ACC112 (cell line): ENCODE measurements around the gene ALDH7A1.
A peak's percentile ranks its signal among the peaks of the same experiment; 100 is the strongest.
"Not testable (repeated sequence)": the region's sequence is repeated elsewhere in the genome, so short reads cannot be mapped to it uniquely, and the experiment has no call there.

Source experiments
- H2AFZ ChIP-seq: fragments of 200-600 bp; sonication (generic); one replicate; pipeline ENCODE4 v1.6.0; 2017; ENCODE audit warnings: antibody characterized with exemption, low read length; ENCODE audit not compliant: unreplicated experiment
- H3K27ac ChIP-seq: fragments of 200-600 bp; sonication (generic); 2 replicates; pipeline ENCODE4 v1.5.1; 2014; ENCODE audit warnings: low read depth, mild to moderate bottlenecking, antibody characterized with exemption, low read length, moderate library complexity
- H3K27me3 ChIP-seq: fragments of 200-600 bp; sonication (generic); 2 replicates; pipeline ENCODE4 v1.6.1; 2014; ENCODE audit warnings: mild to moderate bottlenecking, antibody characterized with exemption, low read length, moderate library complexity, mixed read lengths; ENCODE audit not compliant: insufficient read depth
- H3K36me3 ChIP-seq: fragments of 200-600 bp; sonication (generic); 2 replicates; pipeline ENCODE4 v1.6.1; 2016; ENCODE audit warnings: mild to moderate bottlenecking, antibody characterized with exemption, low read length, moderate library complexity, mixed read lengths; ENCODE audit not compliant: insufficient read depth
- H3K4me1 ChIP-seq: fragments of 200-600 bp; sonication (generic); one replicate; pipeline ENCODE4 v1.6.1; 2016; ENCODE audit warnings: low read length, mixed read lengths; ENCODE audit not compliant: insufficient read depth, unreplicated experiment, control insufficient read depth
- H3K4me3 ChIP-seq: fragments of 200-600 bp; sonication (generic); 2 replicates; pipeline ENCODE4 v1.5.1; 2014; ENCODE audit warnings: mild to moderate bottlenecking, low read depth, low read length
- H3K79me2 ChIP-seq: fragments of 200-600 bp; sonication (generic); one replicate; pipeline ENCODE4 v1.6.0; 2016; ENCODE audit warnings: low read length; ENCODE audit not compliant: control insufficient read depth, unreplicated experiment, insufficient read depth

ALDH7A1 gene

DNA sequence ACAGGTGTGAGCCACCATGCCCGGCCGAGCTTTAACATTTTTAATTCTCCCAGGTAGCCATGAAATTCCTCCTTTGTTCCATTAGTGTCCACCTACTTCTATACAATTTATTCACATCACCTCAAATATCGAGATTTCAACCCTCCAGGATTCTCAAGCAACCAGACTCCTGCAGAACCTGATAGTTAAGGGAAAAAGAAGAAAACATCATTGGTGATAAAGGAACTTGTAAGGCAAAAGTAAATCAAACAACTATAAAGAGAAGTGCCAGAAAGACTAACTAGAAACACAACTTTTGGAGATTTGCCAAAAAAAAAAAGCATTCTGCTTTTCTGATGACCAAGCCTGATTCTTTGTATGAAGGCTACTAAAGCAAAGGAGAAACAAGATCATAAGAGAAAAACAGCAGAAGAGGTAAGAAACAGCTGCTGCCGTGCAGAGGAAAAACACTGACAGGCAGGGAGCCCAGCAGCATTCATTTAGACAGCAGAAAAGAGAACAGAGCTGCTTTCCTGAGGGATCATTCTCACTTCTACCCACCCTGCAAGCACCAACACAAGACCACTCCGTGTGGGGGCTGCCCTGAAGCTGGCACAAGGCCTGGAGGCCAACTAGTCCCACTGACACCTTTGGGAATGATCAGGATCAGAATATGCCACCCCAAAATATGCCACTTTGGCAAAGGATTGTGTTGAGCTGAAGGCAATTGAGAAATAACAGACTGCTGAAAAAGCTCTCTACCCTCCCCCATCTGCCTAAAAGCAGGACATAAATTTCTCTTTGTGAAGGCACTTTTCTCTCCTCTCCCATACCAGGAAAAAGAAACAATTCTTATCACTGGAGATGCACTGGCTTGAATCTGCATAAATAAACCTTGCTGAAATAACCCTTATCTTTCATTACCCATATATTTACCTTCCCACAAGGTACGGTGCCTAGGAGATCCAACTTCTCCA is 75.1 kb downstream of the ALDH7A1 start:
- H3K4me3 ChIP-seq, result no peak overlapping the region
- H3K4me1 ChIP-seq, result peaks cover 29% of the 10 kb centered on the region
- H2AFZ ChIP-seq, result peak overlapping the region; percentile 18
- no peaks in the 10 kb centered on the region for H3K36me3 ChIP-seq
- no peaks in the 10 kb centered on the region for H3K79me2 ChIP-seq
- no peak overlapping the region for H3K27ac ChIP-seq
- H3K27me3 ChIP-seq, result no peaks in the 10 kb centered on the region

DNA sequence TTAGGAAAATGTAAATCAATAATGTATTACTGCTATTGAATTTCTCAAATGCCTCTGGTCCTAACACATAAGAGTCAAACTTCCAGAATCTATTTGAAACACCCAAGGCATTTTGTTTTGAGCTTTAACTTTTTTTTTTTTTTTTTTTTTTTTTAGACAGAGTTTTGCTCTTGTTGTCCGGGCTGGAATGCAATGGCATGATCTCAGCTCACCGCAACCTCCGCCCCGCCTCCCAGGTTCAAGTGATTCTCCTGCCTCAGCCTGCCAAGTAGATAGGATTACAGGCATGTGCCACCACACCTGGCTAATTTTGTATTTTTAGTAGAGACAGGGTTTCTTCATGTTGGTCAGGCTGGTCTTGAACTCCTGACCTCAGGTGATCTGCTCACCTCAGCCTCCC is 75.8 kb downstream of the ALDH7A1 start:
- not testable (repeated sequence) for H2AFZ ChIP-seq, H3K79me2 ChIP-seq, H3K36me3 ChIP-seq, H3K27me3 ChIP-seq, H3K4me3 ChIP-seq, H3K27ac ChIP-seq
- H3K4me1 ChIP-seq, result peaks cover 29% of the 10 kb centered on the region

DNA sequence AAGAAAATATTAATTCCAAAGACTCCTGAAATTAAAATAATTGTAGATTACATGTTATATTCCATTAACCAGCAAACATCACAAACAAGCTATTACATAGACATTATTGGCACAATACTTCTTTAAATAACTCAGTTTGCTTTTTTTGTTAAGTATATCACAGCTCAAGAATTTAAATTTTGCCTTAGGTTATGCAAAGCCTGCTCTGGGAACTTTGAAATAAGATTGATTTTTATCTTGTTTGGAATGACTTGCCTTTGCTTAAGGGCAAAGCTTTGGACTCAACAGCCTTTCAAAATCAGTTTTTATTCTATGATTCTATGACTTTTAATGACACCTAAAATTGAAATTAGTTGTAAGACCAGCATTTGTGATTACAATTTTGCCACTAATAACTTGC is 78.2 kb downstream of the ALDH7A1 start:
- no peaks in the 10 kb centered on the region for H3K36me3 ChIP-seq
- H3K4me1 ChIP-seq, result peaks cover 43% of the 10 kb centered on the region

DNA sequence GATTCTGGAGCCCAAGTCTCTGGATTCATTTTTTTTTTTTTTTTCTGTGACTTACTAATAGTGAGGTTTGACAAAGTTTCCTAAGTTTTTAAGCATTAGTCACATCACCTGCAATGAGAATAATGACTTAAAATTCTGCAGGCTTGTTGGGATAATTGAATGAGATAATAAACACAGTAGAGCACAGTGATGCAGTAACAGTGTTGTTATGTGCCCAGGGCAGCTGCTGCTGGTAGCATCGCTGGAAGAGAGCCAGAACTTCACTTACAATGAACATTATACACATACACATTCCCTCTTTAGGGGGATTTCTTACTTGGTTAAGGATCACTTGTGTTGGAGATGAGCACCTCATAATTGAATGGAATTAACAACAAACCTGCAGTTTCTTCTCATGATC is 78.9 kb downstream of the ALDH7A1 start:
- Histone ChIP-seq H3K27ac (peak overlapping the region; percentile 22; the same call in 1 of the 2 replicates), H2AFZ (no peak overlapping the region), H3K4me1 (peaks cover 43% of the 10 kb centered on the region), H3K36me3 (no peaks in the 10 kb centered on the region), H3K4me3 (no peak overlapping the region), H3K79me2 (no peaks in the 10 kb centered on the region), H3K27me3 (no peaks in the 10 kb centered on the region)

More for the DNA sequence above, 78.2 kb downstream of the ALDH7A1 start:
- Histone ChIP-seq H2AFZ (no peak overlapping the region), H3K4me3 (no peak overlapping the region), H3K27ac (no peak overlapping the region), H3K79me2 (no peaks in the 10 kb centered on the region), H3K27me3 (no peaks in the 10 kb centered on the region)

- Histone ChIP-seq H3K27me3 (no peaks in the 10 kb centered on the region), H2AFZ (no peak overlapping the region), H3K79me2 (no peaks in the 10 kb centered on the region), H3K27ac (peak overlapping the region; percentile 22; the same call in 1 of the 2 replicates), H3K36me3 (no peaks in the 10 kb centered on the region), H3K4me1 (peaks cover 43% of the 10 kb centered on the region), H3K4me3 (no peak overlapping the region)
Observed at GRCh38 chr5:126515337-126515736, 79.7 kb downstream of the ALDH7A1 start.

DNA sequence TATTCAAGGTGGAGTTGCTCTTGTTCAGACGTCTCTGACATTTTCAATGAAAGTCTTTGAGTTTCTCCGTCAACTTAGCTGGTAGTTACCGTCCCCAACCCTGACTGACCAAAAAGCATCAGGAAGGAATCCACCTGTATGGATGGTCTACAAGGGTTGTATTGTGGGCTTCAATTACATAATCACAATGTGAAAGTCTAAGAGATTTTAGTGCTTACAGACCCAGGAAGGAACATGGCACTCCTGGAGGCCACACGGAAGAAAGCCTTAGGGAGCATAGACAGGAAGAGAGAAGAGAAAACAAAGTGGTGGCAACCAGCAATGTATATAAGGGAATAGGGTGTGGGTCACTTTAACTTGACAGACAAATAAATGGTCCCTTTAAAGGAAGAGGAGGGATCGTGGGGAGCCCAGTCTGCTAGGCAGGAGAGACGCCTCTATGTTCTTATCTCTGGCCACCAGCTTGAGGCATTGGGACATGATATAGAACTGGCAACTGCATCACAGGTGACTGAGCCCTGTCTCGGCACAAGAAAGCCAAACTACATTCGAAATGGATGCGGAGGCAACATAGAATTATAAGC is 80.4 kb downstream of the ALDH7A1 start:
- Histone ChIP-seq H3K4me3 (no peak overlapping the region; the same call in 1 of the 2 replicates), H3K36me3 (no peaks in the 10 kb centered on the region), H3K4me1 (peaks cover 39% of the 10 kb centered on the region), H3K27me3 (no peaks in the 10 kb centered on the region), H2AFZ (no peak overlapping the region), H3K27ac (no peak overlapping the region), H3K79me2 (no peaks in the 10 kb centered on the region)

DNA sequence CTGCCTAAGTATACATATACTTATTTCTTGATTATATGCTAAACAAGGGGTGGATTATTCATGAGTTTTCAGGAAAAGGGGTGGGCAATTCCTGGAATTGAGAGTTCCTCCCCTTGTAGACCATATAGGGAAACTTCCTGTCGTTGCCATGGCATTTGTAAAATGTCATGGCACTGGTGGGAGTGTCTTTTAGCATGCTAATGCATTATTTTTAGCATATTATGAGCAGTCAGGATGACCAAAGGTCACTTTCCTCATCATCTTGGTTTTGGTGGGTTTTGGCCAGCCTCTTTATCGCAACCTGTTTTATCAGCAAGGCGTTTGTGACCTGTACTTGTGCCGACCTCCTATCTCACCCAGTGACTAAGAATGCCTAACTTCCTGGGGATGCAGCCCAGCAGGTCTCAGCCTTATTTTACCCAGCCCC is 80.9 kb downstream of the ALDH7A1 start:
- Histone ChIP-seq H2AFZ (peak overlapping the region; percentile 55), H3K36me3 (no peaks in the 10 kb centered on the region), H3K4me1 (peaks cover 44% of the 10 kb centered on the region), H3K79me2 (no peaks in the 10 kb centered on the region), H3K4me3 (peak overlapping the region; percentile 12; the same call in 1 of the 2 replicates), H3K27me3 (no peaks in the 10 kb centered on the region), H3K27ac (no peak overlapping the region; the same call in 1 of the 2 replicates)

- Histone ChIP-seq H3K79me2 (no peaks in the 10 kb centered on the region), H3K4me1 (peaks cover 48% of the 10 kb centered on the region), H3K4me3 (peak overlapping the region; percentile 12; the same call in 1 of the 2 replicates), H3K36me3 (no peaks in the 10 kb centered on the region), H2AFZ (peak overlapping the region; percentile 55), H3K27ac (no peak overlapping the region; the same call in 1 of the 2 replicates), H3K27me3 (no peaks in the 10 kb centered on the region)
Observed at GRCh38 chr5:126513703-126514102, 81.3 kb downstream of the ALDH7A1 start.

DNA sequence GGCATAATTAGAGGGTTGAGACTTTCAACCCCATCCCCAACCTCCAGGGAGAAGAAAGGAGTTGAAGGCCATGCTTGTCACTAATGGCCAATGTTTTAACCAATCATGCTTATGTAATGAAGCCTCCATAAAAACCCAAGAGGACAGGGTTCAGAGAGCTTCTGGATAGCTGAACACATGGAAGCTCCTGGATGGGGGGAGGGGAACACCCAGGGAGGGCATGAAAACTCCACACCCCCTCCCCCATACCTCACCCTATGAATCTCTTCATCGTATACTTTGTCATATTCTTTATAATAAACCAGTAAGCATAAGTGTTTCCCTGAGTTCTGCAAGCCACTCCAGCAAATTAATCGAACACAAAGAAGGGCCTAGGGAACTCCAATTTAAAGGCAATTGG is 81.7 kb downstream of the ALDH7A1 start:
- Histone ChIP-seq H3K4me1 (peaks cover 52% of the 10 kb centered on the region), H3K79me2 (no peaks in the 10 kb centered on the region), H2AFZ (peak overlapping the region; percentile 55), H3K36me3 (no peaks in the 10 kb centered on the region), H3K27me3 (no peaks in the 10 kb centered on the region), H3K27ac (no peak overlapping the region; the same call in 1 of the 2 replicates), H3K4me3 (peak overlapping the region; percentile 12; the same call in 1 of the 2 replicates)

- no peak overlapping the region for H2AFZ ChIP-seq
- peaks cover 52% of the 10 kb centered on the region for H3K4me1 ChIP-seq
- H3K27ac ChIP-seq, result no peak overlapping the region
- H3K4me3 ChIP-seq, result no peak overlapping the region
- no peaks in the 10 kb centered on the region for H3K27me3 ChIP-seq
- no peaks in the 10 kb centered on the region for H3K79me2 ChIP-seq
- H3K36me3 ChIP-seq, result no peaks in the 10 kb centered on the region
Observed at GRCh38 chr5:126512451-126512850, 82.6 kb downstream of the ALDH7A1 start.
